GM21526 (cell line): Measurements from ENCODE around the gene RGS11.
"Not testable (repeated sequence)": the region's sequence is repeated elsewhere in the genome, so short reads cannot be mapped to it uniquely, and the experiment has no call there.

ENCODE experiments used
- ATAC-seq: cut with Tn5 transposase; IDR thresholded peaks from one replicate; pipeline ENCODE4 v1.9.1; 2021; ENCODE audit warnings: moderate library complexity; ENCODE audit not compliant: unreplicated experiment, low FRiP score

RGS11 gene

DNA sequence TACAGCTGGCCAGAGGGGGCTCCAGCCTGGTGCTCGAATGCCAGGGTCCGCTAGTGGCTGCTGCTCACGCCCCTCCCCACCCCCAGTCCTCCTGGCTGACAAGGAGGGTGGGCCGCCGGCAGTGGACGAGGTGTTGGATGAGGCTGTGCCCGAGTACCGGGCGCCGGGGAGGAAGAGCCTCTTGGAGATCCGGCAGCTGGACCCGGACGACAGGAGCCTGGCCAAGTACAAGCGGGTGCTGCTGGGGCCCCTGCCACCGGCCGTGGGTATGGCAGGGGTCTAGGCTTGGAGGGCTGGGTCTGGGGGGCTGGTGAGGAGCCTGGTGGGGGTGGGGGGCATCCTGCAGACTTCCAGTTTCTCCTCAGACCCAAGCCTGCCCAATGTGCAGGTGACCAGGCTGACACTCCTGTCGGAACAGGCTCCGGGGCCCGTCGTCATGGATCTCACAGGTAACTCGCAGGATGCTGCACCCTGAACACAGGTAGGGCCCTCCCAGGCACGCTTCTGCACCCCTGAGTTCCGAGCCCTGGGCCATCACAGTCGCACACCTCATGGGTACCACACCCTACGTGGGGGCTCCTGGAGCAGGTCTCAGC is 6.0 kb upstream of the RGS11 start:
- ATAC-seq = no peak

DNA sequence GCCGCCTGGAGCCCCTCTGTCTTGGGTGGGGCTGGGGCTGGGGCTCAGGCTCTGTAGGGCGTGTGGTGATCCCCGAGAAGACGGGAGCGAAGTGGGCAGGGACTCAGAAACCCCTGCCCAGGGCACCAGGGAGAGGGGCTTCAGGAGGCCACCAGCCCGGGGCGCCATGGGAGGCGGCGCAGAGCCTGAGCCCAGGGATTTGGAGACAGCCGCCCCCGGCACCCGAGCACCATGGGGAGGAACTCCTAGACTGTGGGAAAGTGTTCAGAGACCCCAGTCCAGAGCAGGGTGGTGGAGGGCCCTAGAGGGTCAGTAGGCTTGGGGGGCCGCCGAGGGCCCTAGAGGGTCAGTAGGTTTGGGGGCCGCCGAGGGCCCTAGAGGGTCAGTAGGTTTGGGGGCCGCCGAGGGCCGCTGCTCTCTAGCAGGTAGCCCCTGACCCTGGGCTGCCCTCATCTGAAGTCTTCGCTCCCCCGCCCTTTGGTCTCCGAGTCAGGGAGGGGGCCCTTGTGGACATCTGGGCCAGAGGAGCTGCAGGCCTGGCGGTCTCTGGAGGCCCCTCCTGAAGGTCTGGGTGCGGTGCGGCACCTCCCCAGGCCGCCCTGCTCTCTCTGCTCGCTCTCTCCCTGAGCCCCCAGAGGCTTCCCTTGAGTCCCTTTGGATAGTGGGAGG is 5.4 kb upstream of the RGS11 start:
- no peak for ATAC-seq

DNA sequence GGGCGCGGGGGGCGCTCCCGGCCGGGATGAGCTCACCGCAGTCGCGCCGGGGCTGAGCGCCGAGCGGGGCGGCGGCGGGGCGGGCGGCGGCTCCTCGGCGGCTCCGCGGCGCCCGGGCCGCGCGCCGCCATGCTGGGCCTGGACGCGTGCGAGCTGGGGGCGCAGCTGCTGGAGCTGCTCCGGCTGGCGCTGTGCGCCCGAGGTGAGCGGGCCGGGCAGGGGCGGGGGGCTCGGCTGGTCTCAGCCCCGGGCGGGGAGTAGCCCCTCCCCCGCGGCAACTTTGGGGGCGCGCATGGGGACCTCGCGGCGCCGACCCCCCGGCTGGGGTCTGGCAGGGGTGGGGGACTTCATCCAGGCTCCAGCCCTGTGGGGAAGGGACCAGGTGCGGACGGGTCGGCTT is 4.8 kb upstream of the RGS11 start, which contains the start of gene ARHGDIG:
TSS of gene ARHGDIG (plus strand) at position 40 of the 400 bp plus-strand sequence. CDS start at position 130, 90 bp downstream.
- no peak for ATAC-seq

DNA sequence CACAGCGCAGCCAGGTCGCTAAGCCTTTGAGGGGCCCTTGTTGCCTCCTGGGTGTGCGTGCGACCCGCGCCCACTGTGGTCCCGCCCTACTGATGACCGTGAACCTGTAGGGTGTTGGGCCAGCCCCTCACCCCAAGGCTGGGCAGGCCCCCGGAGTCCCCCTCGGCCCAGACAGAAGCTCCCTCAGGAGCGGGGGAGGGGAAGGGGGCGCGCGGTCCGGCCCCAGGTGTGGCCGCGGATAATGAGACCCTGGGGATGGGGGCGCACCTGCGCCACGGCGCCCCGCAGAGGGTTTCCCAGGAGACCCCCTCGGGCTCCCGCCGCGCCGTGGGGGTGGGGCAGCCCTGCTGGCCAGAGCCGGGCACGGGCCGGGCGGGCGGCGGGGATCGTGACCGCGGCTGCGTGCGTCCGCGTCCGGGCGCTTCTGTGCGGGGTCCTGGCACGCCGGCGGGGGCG is 4.3 kb upstream of the RGS11 start:
- no peak for ATAC-seq

DNA sequence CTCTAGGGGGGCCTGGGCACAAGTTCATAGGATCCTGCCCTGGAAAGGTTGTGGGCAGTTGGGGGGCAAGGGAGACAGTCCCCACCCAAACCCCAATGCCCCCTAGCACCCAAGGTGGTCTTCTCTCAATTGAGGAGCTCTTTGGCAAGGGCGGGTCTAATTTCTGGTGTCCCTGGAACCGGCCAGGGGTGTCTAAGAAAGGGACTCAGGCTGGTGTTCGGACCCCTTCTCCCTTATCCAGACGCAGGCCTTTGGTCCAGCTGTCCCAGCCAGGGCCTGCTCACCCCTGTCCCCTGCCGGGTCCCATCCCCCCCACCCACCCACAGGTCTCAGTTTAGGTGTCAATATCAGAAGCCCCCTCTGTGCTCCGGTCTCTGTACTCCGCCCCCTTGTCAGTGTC is 3.8 kb upstream of the RGS11 start:
- no peak for ATAC-seq

DNA sequence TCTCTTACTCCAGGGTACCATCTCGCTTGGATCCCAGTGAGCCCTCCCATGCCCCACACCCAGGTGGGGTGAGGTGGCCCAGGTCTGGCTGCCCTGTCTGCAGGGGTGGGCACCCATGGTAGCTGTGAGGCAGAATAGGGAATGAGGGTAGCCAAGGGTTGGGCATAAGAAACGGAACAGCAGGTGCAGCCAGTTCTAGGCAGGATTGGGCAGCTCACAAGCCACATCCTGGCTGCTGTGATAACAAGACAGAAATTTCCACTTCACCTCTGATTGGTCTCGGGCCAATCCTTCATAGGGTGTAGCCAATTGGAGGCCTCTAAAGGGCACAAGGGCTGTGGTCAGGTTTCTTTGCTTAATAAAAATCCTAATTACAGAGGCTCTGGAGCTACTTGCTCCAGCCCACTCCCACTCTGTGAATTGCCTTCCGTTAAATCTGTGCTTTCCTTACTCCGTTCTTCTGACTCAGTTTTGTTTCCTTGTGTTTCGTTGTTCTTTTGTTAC is 3.2 kb upstream of the RGS11 start:
- ATAC-seq = no peak

DNA sequence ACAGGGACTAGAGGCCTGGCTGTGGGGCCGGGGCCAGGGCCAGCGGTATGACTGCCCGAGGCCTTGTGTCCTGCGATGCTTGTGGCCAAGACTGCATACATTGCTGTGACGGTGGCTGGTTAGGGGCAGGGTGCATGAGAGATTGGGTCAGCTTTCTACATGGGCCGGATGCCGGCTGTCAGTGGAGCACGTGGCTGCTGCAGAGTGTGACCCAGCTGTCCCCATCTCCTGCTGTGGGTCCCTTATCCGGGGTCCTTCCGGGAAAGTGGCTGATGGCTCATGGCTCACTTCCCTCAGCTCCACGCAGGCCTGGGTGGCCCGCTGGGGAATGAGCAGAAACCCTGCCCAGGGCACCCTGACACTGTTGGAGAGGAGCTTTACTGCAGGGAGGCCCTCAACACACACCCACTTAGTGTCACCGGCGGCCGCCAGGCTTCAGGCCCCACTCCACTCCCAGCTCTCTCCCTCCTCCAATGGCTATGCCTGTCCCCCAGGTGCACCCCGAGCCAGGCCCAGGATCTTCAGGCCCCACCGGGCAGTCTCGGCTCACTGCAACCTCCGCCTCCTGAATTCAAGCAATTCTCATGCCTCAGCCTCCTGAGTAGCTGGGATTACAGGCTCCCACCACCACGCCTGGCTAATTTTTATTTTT is 808 bp upstream of the RGS11 start:
- no peak for ATAC-seq

DNA sequence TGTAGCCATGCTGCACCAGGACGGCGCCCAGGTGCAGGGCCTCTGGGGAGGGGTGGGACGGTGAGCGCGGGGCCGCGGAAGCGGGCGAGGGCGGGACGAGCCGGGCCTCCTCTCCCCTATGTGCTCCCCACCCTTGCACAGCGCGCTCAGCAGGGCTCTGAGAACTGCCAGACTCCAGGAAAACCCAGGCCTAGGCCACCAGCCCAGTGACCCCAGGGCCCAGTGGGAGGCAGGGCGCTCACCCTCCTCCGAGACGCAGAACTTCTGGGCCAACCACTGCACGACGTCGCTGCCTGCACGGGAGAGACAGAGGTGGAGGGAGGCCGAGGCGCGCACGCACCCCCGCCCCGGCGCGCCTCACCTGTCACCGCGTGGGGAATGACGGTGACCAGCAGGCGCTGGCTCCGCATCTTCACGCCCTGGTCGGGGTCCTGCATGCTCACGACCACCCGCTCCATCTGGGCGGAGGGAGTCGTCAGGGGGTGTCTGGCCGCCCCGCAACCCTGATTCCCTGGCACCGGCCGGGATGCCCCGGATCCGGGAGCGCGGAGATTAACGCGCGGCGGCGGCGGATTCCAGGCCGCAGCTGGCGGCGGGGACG is 603 bp downstream of the RGS11 start:
- no peak for ATAC-seq

DNA sequence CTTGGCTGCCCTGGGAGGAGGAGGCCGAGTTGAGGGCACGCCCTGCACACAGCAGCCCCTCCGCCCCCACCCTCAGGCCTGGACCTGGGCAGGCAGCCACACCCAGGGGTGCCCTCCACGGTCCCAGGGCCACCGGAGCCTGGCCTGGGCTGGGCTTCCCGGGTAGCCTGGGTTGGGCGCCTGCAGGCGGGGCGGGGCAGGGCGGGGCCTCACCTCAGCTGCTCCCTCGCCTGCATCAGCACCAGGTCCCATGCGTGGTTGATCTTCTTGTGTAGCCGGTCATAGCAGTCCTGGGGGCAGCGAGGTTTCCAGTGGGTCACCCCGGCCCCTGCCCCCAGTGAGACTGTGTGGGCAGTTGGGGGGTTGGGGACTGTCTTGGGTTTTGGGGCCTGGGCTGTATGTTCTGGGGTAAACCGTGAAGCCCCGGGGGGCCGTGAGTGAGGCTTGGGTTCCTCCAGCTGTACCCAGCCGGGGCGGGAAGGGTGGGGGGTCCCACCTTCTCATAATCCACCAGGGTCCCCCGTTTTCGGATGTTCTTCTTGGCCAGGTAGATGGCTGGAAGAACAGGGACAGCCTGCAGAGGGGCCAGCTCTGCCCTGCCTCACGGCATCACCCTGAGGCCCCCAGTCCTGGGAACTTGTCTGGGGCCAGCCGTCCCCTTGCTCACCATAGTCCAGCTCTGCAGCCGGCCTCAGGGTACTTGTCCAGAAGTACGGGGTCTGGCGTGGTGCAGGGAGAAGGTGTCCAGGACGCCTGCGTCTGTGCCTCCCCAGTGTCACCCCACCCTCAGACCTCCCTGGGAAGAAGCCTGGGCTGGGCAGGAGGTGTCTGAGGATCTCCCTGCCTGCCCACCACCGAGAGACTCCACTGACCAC is 2.0 kb downstream of the RGS11 start:
- ATAC-seq = no peak

DNA sequence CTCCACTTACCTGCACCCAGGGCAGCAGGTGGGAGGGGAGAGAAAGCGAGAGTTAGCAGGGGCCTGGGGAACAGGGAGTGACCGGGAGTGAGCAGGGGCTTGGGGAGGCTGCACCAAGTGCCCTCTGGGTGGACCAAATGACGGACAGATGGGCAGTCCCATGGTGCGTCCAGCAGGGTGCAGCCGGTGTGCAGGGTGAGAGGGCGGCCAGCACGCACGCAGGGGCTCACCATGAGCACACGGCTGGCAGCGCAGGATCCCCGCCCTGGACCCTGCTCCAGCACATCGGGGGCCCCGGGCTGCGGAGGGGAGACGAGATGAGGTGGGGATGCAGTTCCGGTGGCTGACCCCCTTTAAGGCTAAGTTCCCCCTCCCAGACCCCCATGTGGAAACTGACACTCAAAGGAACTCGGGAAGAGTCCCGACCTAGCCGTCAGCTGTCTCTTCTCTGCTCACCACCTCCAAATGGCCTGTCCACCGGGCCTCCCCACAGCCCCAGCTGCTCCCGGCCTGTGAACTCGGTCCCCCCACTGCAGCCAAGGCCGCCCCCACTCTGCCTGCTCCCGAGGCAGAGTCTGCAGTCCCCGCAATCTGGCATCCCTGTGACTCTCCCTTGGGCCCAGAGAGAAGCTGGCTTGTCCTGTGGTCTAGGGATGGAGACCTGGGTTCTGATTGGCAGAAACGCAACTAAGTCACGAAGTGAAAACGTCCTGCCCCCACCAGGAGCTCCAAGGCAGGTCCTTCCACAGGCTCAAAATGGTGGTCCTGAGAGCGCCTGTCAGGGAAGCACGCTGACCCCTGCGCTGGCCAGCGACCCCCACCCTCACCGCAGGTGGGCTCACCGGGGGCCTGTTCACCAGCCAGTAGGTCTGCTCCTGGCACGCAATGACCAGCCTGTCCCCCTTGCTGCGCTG is 2.9 kb downstream of the RGS11 start:
- ATAC-seq = no peak

DNA sequence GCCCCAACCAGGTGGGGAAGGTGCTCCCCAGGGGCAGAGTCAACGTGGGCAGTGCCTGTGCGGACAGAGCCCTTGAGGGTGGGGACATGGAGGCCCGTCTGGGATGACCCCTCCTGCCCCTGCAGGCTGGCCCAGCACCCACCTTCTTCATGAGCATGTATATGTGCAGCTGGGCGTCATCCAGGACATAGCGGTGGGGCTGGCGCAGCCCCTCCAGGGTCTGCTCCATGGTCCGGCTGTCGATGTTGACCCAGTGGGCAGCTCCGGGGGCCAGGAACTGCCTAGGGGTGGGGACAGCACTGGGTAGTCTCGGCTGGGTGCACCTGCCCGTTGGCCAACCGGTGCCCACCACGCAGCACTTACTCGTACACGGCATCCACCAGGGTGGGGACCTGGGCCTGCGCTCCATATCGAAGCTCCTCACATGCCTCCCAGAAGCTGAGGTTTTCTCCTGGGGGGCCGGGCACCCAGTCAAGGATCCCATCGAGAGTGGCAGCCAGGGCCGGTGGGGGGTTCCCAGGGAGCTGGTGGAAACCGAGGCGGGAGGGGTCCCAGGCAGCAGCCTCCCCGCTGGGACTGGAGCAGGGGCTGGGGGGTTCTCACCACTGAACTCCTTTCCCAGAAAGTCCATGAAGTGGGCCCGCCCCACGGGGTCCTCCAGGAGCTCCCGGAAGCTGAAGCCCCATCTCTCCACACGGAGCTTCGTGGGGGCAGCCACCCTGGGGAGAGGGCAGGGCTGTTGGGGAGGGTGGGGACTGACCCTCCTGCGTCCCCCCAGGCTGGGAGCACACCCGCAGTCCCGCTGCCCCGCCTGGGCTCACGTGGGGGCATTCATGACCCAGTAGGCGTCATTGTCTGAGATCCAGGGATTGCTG is 5.1 kb downstream of the RGS11 start:
- no peak for ATAC-seq

DNA sequence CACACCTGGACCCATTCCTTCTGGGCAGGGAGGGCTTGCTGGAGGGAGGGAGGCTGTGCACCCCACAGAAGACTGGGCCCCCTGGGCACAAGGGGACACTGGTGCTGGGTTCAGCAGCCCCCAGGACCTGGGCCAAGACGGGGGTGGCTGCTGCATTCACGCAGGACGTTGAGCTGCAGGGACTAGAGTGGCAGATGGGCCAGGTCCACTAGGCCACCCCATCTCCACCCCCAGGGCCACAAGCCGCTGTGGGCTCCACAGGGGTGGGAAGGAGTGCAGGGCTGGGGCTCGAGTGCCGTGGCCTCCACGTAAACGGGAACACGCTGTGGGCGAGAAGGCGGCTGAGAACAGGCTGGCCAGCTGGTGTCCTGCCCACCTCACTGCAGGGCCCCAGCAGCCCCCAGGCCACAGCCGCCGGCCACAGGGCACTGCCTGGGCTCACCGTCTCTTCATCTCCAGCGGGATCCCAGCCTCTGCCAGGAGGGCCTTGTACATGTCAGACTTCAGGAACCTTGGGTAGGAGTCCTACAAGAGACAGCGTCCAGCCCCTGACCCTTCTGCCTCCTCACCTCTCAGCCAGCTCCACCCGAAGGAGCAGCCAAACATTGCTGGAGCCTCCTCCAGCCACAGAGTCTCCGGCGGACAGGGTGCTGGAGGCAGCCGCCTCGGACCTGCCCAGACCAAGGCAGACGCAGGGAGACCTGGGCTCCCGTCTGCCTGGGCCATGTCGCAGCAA is 6.5 kb downstream of the RGS11 start:
- no peak for ATAC-seq

DNA sequence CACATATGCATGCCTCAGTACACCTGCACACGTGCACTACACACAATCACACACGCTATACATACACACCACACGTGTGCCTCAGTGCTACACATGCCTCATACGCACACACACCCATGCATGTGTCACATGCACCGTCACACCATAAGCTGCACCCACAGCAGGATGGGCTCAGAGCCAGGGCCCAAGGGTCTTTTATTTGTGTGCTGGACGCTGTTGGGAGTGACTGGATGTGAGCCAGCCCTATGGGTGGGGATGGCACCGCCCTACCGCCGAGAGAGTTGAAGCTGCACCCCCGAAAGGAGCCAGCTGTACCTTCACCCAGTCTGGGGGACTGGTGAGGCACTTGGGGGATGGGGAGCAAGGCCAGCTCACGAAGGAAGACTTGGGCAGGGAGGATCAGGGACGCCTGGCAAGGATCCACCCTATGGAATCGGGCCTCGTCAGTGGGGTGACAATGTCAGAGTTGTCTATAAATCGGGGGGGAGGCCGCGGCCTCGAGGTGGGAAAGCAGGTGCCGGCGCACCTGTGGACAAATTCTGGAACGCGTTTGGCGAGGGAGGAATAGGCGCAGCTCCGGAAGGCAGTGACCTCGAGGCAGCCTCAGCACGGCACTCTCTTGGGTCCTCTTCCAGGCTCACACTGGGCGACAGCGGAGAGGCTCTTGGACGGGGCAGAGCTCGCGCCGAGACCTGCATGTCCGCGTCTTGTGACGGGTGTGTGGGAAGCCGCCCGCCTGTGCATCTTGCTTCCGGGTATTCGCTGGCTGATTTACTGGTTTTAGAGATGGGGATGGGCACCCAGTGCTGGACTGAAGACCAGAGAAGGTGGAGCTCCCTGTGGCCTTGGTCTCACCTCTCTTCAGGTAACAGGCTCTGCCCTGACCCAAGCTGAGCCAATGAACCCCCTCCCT is 7.3 kb downstream of the RGS11 start:
- no peak for ATAC-seq

DNA sequence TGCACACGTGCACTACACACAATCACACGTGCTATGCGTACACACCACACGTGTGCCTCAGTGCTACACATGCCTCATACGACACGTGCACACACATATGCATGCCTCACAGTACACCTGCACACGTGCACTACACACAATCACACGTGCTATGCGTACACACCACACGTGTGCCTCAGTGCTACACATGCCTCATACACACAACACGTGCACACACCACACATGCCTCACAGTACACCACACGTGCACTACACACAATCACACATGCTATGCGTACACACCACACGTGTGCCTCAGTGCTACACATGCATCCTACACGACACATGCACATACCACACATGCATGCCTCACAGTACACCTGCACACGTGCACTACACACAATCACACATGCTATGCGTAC is 8.2 kb downstream of the RGS11 start:
- ATAC-seq = not testable (repeated sequence)

DNA sequence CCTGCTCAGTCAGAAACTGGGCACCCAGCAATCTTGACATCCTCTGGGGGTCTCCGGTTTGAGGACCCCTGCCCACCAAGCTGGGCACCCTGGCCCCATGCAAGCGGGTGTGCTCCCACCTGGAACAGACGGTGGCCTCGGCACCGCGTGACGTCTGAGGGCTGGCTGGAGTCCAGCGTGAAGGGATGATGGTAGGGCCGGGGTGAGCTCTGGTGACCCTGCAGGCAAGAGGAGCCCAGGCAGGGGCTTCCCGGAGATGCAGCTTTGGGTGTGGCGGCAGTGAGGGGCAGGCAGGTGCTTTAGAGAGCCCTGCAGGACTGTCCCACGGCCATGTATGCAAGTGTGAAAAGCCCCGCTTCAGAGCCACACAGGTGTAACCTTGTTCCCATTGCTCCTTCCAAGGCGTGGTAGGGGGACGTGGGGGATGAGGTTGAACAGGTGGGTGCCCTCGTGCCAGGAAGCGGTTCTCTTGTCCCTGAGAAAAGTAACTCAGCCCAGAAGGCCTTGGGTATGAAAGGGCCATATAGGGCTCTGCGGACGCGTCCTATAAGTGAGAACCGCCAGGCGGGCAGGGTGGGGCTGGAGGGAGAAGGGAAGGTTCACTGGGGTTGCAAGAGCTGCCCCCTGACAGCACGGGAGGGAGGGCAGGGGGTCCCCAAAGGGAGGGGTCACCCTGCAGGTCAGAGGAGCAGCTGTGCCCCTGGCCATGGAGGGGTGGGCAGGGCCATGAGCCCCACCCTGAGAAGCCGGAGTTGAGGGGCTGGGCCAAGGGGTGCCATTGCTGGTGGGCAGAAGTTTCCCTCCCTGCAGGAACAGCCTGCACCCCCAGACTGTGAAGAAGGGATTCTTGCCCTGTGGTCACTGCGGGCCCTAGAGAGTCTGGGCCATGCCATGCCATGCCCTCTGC is 9.2 kb downstream of the RGS11 start:
- ATAC-seq = no peak

DNA sequence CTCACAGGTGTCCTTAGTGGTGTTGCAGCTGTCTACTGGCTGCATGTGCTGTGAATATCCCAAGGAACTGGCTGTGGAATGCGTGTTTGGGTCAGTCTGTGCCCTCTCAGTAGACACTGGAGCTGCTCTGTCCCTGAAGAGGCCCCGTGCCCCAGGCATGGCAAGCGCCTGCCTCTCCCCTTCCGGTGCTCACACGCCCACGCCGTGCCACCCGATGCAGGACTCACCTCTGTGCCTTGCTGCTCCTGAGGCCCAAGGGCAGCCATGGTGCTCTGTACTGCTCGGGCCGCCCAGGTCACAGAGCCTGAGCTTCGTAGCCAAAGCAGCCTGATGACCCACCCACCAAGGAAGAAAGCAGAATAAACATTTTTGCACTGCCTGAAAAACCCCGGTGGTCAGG is 10.0 kb downstream of the RGS11 start:
- ATAC-seq = no peak
